Measurements from ENCODE around the gene AGO1.
"Not testable (repeated sequence)": the region's sequence is repeated elsewhere in the genome, so short reads cannot be mapped to it uniquely, and the experiment has no call there.

AGO1 gene

GRCh38 chr1:35869245-35869950 is 13.6 kb upstream of the AGO1 start:
- DNase-seq (ENCODE audit: low spot score), result peak; percentile 81

- no peak for DNase-seq (ENCODE audit: low spot score)
These were observed 12.2 kb upstream of the AGO1 start for GRCh38 chr1:35870651-35871309.

GRCh38 chr1:35873243-35873750 is 9.7 kb upstream of the AGO1 start:
- no peak for DNase-seq (ENCODE audit: low spot score)

- DNase-seq (ENCODE audit: low spot score), result not testable (repeated sequence)
These were observed 8.9 kb upstream of the AGO1 start for GRCh38 chr1:35874115-35874514.

- no peak for DNase-seq (ENCODE audit: low spot score)
These were observed 6.0 kb upstream of the AGO1 start for GRCh38 chr1:35876988-35877387.

GRCh38 chr1:35881850-35882273 is 1.1 kb upstream of the AGO1 start:
- DNase-seq (ENCODE audit: low spot score), result no peak

GRCh38 chr1:35882586-35882944 is 444 bp upstream of the AGO1 start:
- no peak for DNase-seq (ENCODE audit: low spot score)

- peak; percentile 62 for DNase-seq (ENCODE audit: low spot score)
These were observed 659 bp downstream of the AGO1 start for GRCh38 chr1:35883635-35884101.

- no peak for DNase-seq (ENCODE audit: low spot score)
These were observed 1.9 kb downstream of the AGO1 start for GRCh38 chr1:35884934-35885333.

- no peak for DNase-seq (ENCODE audit: low spot score)
These were observed 3.1 kb downstream of the AGO1 start for GRCh38 chr1:35885961-35886558.

GRCh38 chr1:35886577-35887431 is 3.8 kb downstream of the AGO1 start:
- DNase-seq (ENCODE audit: low spot score), result no peak

GRCh38 chr1:35887508-35887907 is 4.5 kb downstream of the AGO1 start:
- no peak for DNase-seq (ENCODE audit: low spot score)

- DNase-seq (ENCODE audit: low spot score), result no peak
These were observed 5.2 kb downstream of the AGO1 start for GRCh38 chr1:35888255-35888654.

- not testable (repeated sequence) for DNase-seq (ENCODE audit: low spot score)
These were observed 6.0 kb downstream of the AGO1 start for GRCh38 chr1:35888981-35889380.

GRCh38 chr1:35893051-35893879 is 10.3 kb downstream of the AGO1 start:
- no peak for DNase-seq (ENCODE audit: low spot score)

GRCh38 chr1:35894183-35894582 is 11.2 kb downstream of the AGO1 start:
- DNase-seq (ENCODE audit: low spot score), result no peak

- no peak for DNase-seq (ENCODE audit: low spot score)
These were observed 11.6 kb downstream of the AGO1 start for GRCh38 chr1:35894656-35895055.

- no peak for DNase-seq (ENCODE audit: low spot score)
These were observed 16.9 kb downstream of the AGO1 start for GRCh38 chr1:35899941-35900340.

GRCh38 chr1:35901235-35901634 is 18.2 kb downstream of the AGO1 start:
- DNase-seq (ENCODE audit: low spot score), result no peak

- DNase-seq (ENCODE audit: low spot score), result no peak
These were observed 19.7 kb downstream of the AGO1 start for GRCh38 chr1:35902671-35903070.

GRCh38 chr1:35914717-35915116 is 31.7 kb downstream of the AGO1 start:
- no peak for DNase-seq (ENCODE audit: low spot score)

All from HuH-7 (cell line).